Spleen (tissue), 11 donors: ENCODE data around the gene OXNAD1. TPM values are rescaled to one million over a fixed set of nuclear protein-coding genes. Genes with fewer than 3 reads are reported as not detected.
A peak's percentile ranks its signal among the peaks of the same experiment; 100 is the strongest.

Source experiments
- DNase-seq: peaks from one replicate; pipeline ENCODE4 v3.0.0-alpha.2; 2020
- H3K27ac ChIP-seq, 8 donors: fragments of 200-600 bp; sonication (generic) in 7 of 8; 1 replicate in 4 of 8; 2 replicates in 4 of 8; pipeline versions ENCODE4 v1.5.0 to v1.8.0; 2016 to 2021; ENCODE audit warnings: inconsistent platforms in 4 of 8, mild to moderate bottlenecking in 4 of 8, moderate library complexity in 1 of 8
- H3K27me3 ChIP-seq, 7 donors: fragments of 200-600 bp; sonication (generic) in 6 of 7; replicated peaks in 1 of 7; 1 replicate in 4 of 7; 2 replicates in 3 of 7; pipeline versions ENCODE4 v1.5.0 to v1.8.0; 2016 to 2021; ENCODE audit warnings: inconsistent platforms in 3 of 7, mild to moderate bottlenecking in 1 of 7
- H3K36me3 ChIP-seq, 6 donors: fragments of 200-600 bp; sonication (generic) in 5 of 6; 1 replicate in 4 of 6; 2 replicates in 2 of 6; pipeline versions ENCODE4 v1.5.0 to v1.8.0; 2016 to 2021; ENCODE audit warnings: inconsistent platforms in 2 of 6
- H3K4me1 ChIP-seq, 6 donors: fragments of 200-600 bp; sonication (generic) in 5 of 6; 1 replicate in 3 of 6; 2 replicates in 3 of 6; pipeline versions ENCODE4 v1.5.0 to v1.8.0; 2016 to 2021; ENCODE audit warnings: inconsistent platforms in 3 of 6
- H3K4me3 ChIP-seq, 8 donors: fragments of 200-600 bp; sonication (generic) in 7 of 8; 1 replicate in 4 of 8; 2 replicates in 4 of 8; pipeline versions ENCODE4 v1.5.0 to v1.8.0; 2016 to 2021; ENCODE audit warnings: inconsistent platforms in 4 of 8, mild to moderate bottlenecking in 4 of 8, moderate library complexity in 2 of 8
- H3K9me3 ChIP-seq, 8 donors: fragments of 200-600 bp; sonication (generic) in 7 of 8; 1 replicate in 4 of 8; 2 replicates in 4 of 8; pipeline versions ENCODE4 v1.5.0 to v1.8.0; 2016 to 2021; ENCODE audit warnings: inconsistent platforms in 4 of 8
- CTCF ChIP-seq, 11 experiments: fragments of 200-600 bp in 7 of 11; fragments of 450-650 bp in 4 of 11; sonication (generic) in 4 of 11; IDR thresholded peaks in 8 of 11; conservative IDR thresholded peaks in 3 of 11; 1 replicate in 7 of 11; 2 replicates in 4 of 11; pipeline versions ENCODE4 v1.4.0 to v1.8.0; 2016 to 2021; ENCODE audit warnings: antibody characterized with exemption in 11 of 11, inconsistent platforms in 4 of 11, mild to moderate bottlenecking in 1 of 11
- POLR2A ChIP-seq, 3 donors: fragments of 450-650 bp; IDR thresholded peaks; one replicate each; pipeline ENCODE4 v1.5.1; 2017; ENCODE audit warnings: antibody characterized with exemption in 3 of 3, mild to moderate bottlenecking in 1 of 3
- POLR2AphosphoS5 ChIP-seq, 3 donors: sonication (generic); formaldehyde crosslinking; IDR thresholded peaks; one replicate each; pipeline ENCODE4 v1.5.1; 2017; ENCODE audit warnings: antibody characterized with exemption in 3 of 3
- WGBS, 5 donors: extraction: QIAGEN DNeasy Blood & Tissue Kit in 3 of 5; methylation state at CpG; one replicate each; pipeline versions ENCODE4 v1.1.5 to v1.1.7; 2013 to 2018; 5-methylcytosine and 5-hydroxymethylcytosine counted together
- intact Hi-C: fragments of 100-400 bp; cut with DNase I; formaldehyde crosslinking; loops from one replicate; pipeline ENCODE4 v1.15.0; 2023; ENCODE audit warnings: low total_unique reads
- polyA plus RNA-seq, 3 donors: library from polyadenylated mRNA; stranded (reverse); fragments of 200-250 nt; gene quantifications; one replicate each; pipeline ENCODE4 v1.2.1, GENCODE V29; 2013
- total RNA-seq, 7 donors: library from RNA; depleted of rRNA in 3 of 7; stranded (reverse); fragments of >200 nt in 3 of 7; fragmentation: NEBNext Ultra II Directional in 4 of 7; extraction: Animal tissue kit (Norgen Biotek cat#: 25700) in 4 of 7; gene quantifications; one replicate each; pipeline versions ENCODE4 v1.1.0 to v1.2.1, GENCODE V29; 2016 to 2021
- donor health status: healthy with polysubstance abuse.
- donor health status: DM: no; HTN: no; CAD: no; lungs with moderate emphysema.
- donor health status: DM: no; HTN: no; CAD: no.
- donor health status: Bipolar disorder and iron deficiency.
- donor health status: healthy.
- donor health status: DM: no; HTN: no; CAD: no.
- donor health status: DM: yes; HTN: yes; CAD: no.

OXNAD1 gene
- total and polyA plus RNA-seq, 10 donors, result 4.2 to 30.6 (median 20.1) TPM

- WGBS, 5 donors, result 38 to 84% (median 71%) methylated on average over 7 of the region's 7 CpGs
- Histone ChIP-seq H3K27me3 (no peaks in the 10 kb centered on the region), H3K4me1 (peaks cover 0 to 10% (median 3%) of the 10 kb centered on the region in 6 donors), H3K27ac (peak overlapping the region in 3 of 8 donors; percentile 50 to 78 (median 60)), H3K36me3 (peaks cover 0 to 17% (median 2%) of the 10 kb centered on the region in 6 donors), H3K9me3 (no peaks in the 10 kb centered on the region), H3K4me3 (no peak overlapping the region)
- intact Hi-C loops, result no loop called here
- peak; percentile 59 for DNase-seq
- TF ChIP-seq CTCF (IDR thresholded peaks at IDR 0.05 in 8 of 11, conservative IDR thresholded peaks at IDR 0.05 in 3 of 11) (no peak), POLR2A (IDR thresholded peaks at IDR 0.05) (no peak), POLR2AphosphoS5 (IDR thresholded peaks at IDR 0.05) (peak in 1 of 3 donors; percentile 61)
Observed at GRCh38 chr3:16253601-16254000, 11.4 kb upstream of the OXNAD1 start.

- Histone ChIP-seq H3K4me1 (peaks cover 0 to 10% (median 3%) of the 10 kb centered on the region in 6 donors), H3K4me3 (no peak overlapping the region), H3K27ac (no peak overlapping the region), H3K9me3 (no peaks in the 10 kb centered on the region), H3K27me3 (no peaks in the 10 kb centered on the region), H3K36me3 (peaks cover 0 to 30% (median 13%) of the 10 kb centered on the region in 6 donors)
- intact Hi-C loops, result no loop called here
- TF ChIP-seq CTCF (IDR thresholded peaks at IDR 0.05 in 8 of 11, conservative IDR thresholded peaks at IDR 0.05 in 3 of 11) (no peak), POLR2AphosphoS5 (IDR thresholded peaks at IDR 0.05) (no peak), POLR2A (IDR thresholded peaks at IDR 0.05) (no peak)
- WGBS, 5 donors, result 63 to 74% (median 65%) methylated on average over 5 of the region's 5 CpGs
- DNase-seq, result no peak
Observed at GRCh38 chr3:16254916-16255315, 10.1 kb upstream of the OXNAD1 start.

- no peak for DNase-seq
- Histone ChIP-seq H3K36me3 (peaks cover 0 to 34% (median 17%) of the 10 kb centered on the region in 6 donors), H3K27me3 (no peaks in the 10 kb centered on the region), H3K4me3 (no peak overlapping the region), H3K9me3 (no peaks in the 10 kb centered on the region), H3K4me1 (peaks cover 0 to 10% (median 3%) of the 10 kb centered on the region in 6 donors), H3K27ac (no peak overlapping the region)
- WGBS, 5 donors, result 69 to 92% (median 79%) methylated on average over 3 of the region's 3 CpGs
- intact Hi-C loops, result no loop called here
- TF ChIP-seq POLR2AphosphoS5 (IDR thresholded peaks at IDR 0.05) (no peak), CTCF (IDR thresholded peaks at IDR 0.05 in 8 of 11, conservative IDR thresholded peaks at IDR 0.05 in 3 of 11) (no peak), POLR2A (IDR thresholded peaks at IDR 0.05) (no peak)
Observed at GRCh38 chr3:16255326-16255725, 9.7 kb upstream of the OXNAD1 start.

- Histone ChIP-seq H3K9me3 (no peaks in the 10 kb centered on the region), H3K4me1 (peaks cover 0 to 10% (median 3%) of the 10 kb centered on the region in 6 donors), H3K27me3 (no peaks in the 10 kb centered on the region), H3K4me3 (no peak overlapping the region), H3K27ac (no peak overlapping the region), H3K36me3 (peaks cover 0 to 38% (median 20%) of the 10 kb centered on the region in 6 donors)
- 83 to 98% (median 96%) methylated on average over 5 of the region's 5 CpGs for WGBS, 5 donors
- no peak for DNase-seq
- intact Hi-C loops, result no loop called here
- TF ChIP-seq POLR2A (IDR thresholded peaks at IDR 0.05) (no peak), CTCF (IDR thresholded peaks at IDR 0.05 in 8 of 11, conservative IDR thresholded peaks at IDR 0.05 in 3 of 11) (no peak), POLR2AphosphoS5 (IDR thresholded peaks at IDR 0.05) (no peak)
Observed at GRCh38 chr3:16255726-16256125, 9.3 kb upstream of the OXNAD1 start.
